ENCODE data around the gene RBM44. TPM values are rescaled to one million over a fixed set of nuclear protein-coding genes. Genes with fewer than 3 reads are reported as not detected.
"Not testable (repeated sequence)": the region's sequence is repeated elsewhere in the genome, so short reads cannot be mapped to it uniquely, and the experiment has no call there.

RBM44 gene
- total RNA-seq (under 1 TPM; 0.33 to 0.63 TPM), polyA plus RNA-seq (0.07 TPM)

GRCh38 chr2:237798236-237799059 is at the start of gene RBM44:
RBM44 (plus strand) TSS chr2:237798779; CDS start chr2:237813610, 14,831 bp downstream.
- H3K4me1 Mint-ChIP-seq: no peaks in the 10 kb centered on the region
- H3K27me3 Mint-ChIP-seq: no peaks in the 10 kb centered on the region
- H3K27ac Mint-ChIP-seq: no peak within 1 kb of the TSS
- peaks cover 1 to 6% (median 3%) of the 10 kb centered on the region in 3 donors for H3K36me3 Mint-ChIP-seq
- H3K4me3 Mint-ChIP-seq: no peak within 1 kb of the TSS
- POLR2A ChIA-PET: no interaction called here
- no peaks in the 10 kb centered on the region for H3K27me3 ChIP-seq (ENCODE audit: insufficient read depth, low read length, poor library complexity, severe bottlenecking)
- CTCF ChIA-PET: no interaction called here
- H3K36me3 ChIP-seq (ENCODE audit: insufficient read depth, low read length): no peaks in the 10 kb centered on the region
- H3K27ac ChIP-seq (ENCODE audit: low read depth, low read length): no peak within 1 kb of the TSS
- H3K4me3 ChIP-seq (ENCODE audit: low read length): no peak within 1 kb of the TSS
- H3K4me1 ChIP-seq (ENCODE audit: insufficient read depth, low read length): no peaks in the 10 kb centered on the region
- no peaks in the 10 kb centered on the region for H3K9me3 ChIP-seq (ENCODE audit: low read length)
- H3K9me3 Mint-ChIP-seq: peaks cover 0 to 2% (median 0%) of the 10 kb centered on the region in 5 donors
- DNase-seq: no peak

- Mint-ChIP-seq H3K27ac (no peak overlapping the region), H3K9me3 (no peaks in the 10 kb centered on the region), H3K36me3 (peaks cover 12 to 74% (median 22%) of the 10 kb centered on the region in 3 donors), H3K4me3 (no peak overlapping the region), H3K4me1 (peaks cover 24 to 47% (median 33%) of the 10 kb centered on the region in 3 donors), H3K27me3 (no peaks in the 10 kb centered on the region)
- Histone ChIP-seq H3K27me3 (ENCODE audit: insufficient read depth, low read length, poor library complexity, severe bottlenecking) (no peaks in the 10 kb centered on the region), H3K27ac (ENCODE audit: low read depth, low read length) (no peak overlapping the region), H3K36me3 (ENCODE audit: insufficient read depth, low read length) (peaks cover 22% of the 10 kb centered on the region), H3K9me3 (ENCODE audit: low read length) (no peaks in the 10 kb centered on the region), H3K4me3 (ENCODE audit: low read length) (no peak overlapping the region), H3K4me1 (ENCODE audit: insufficient read depth, low read length) (no peaks in the 10 kb centered on the region)
- POLR2A ChIA-PET: interaction anchor here (1.1 kb wide), 1 partner anchor 76 kb away, joined by 3 read pairs; no protein-coding TSS in a partner anchor
- DNase-seq: no peak
- CTCF ChIA-PET: interaction anchor here (12.4 kb wide), 1 partner anchor 76 kb away, joined by 268 read pairs; no protein-coding TSS in a partner anchor
These were observed 49.6 kb upstream of the RBM44 start for GRCh38 chr2:237749002-237749401.

DNA sequence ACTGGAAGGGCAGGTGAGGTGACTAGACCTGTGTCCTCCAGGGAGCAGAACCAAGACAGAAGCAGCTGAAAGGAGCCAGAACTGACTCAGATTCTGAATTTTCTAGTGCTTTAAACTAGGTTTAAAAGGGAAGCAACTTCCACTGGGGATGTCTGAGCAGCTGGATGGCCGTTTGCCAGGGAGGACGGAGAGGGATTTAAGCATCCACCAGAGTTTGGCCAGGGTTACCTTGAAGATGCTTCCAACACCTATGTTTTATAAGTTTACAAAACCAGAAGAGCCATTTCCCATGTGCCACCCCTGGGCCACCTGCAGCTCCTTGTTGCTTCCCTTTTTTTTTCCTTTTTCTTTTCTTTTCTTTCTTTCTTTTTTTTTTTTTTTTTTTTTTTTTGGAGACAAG is 48.6 kb upstream of the RBM44 start:
- Mint-ChIP-seq H3K36me3 (peaks cover 17 to 80% (median 27%) of the 10 kb centered on the region in 3 donors), H3K4me1 (peaks cover 21 to 38% (median 29%) of the 10 kb centered on the region in 3 donors), H3K4me3 (peak overlapping the region in 1 of 7 donors; percentile 56), H3K27ac (peak overlapping the region in 2 of 8 donors; percentile 37 to 79), H3K9me3 (no peaks in the 10 kb centered on the region), H3K27me3 (no peaks in the 10 kb centered on the region)
- POLR2A ChIA-PET: no interaction called here
- no peaks in the 10 kb centered on the region for H3K27me3 ChIP-seq (ENCODE audit: insufficient read depth, low read length, poor library complexity, severe bottlenecking)
- no peaks in the 10 kb centered on the region for H3K9me3 ChIP-seq (ENCODE audit: low read length)
- no peak for DNase-seq
- no peaks in the 10 kb centered on the region for H3K4me1 ChIP-seq (ENCODE audit: insufficient read depth, low read length)
- H3K4me3 ChIP-seq (ENCODE audit: low read length): no peak overlapping the region
- H3K36me3 ChIP-seq (ENCODE audit: insufficient read depth, low read length): peaks cover 31% of the 10 kb centered on the region
- no peak overlapping the region for H3K27ac ChIP-seq (ENCODE audit: low read depth, low read length)
- CTCF ChIA-PET: interaction anchor here (12.4 kb wide), 1 partner anchor 77 kb away, joined by 268 read pairs; no protein-coding TSS in a partner anchor

GRCh38 chr2:237750441-237750840 is 48.1 kb upstream of the RBM44 start:
- H3K27me3 Mint-ChIP-seq; H3K4me3 Mint-ChIP-seq; H3K27ac ChIP-seq (ENCODE audit: low read depth, low read length); H3K4me1 ChIP-seq (ENCODE audit: insufficient read depth, low read length); POLR2A ChIA-PET; H3K9me3 ChIP-seq (ENCODE audit: low read length); H3K27me3 ChIP-seq (ENCODE audit: insufficient read depth, low read length, poor library complexity, severe bottlenecking); DNase-seq; H3K4me3 ChIP-seq (ENCODE audit: low read length); H3K27ac Mint-ChIP-seq; H3K9me3 Mint-ChIP-seq: not testable (repeated sequence)
- H3K4me1 Mint-ChIP-seq: peaks cover 18 to 35% (median 26%) of the 10 kb centered on the region in 3 donors
- H3K36me3 ChIP-seq (ENCODE audit: insufficient read depth, low read length): peaks cover 34% of the 10 kb centered on the region
- CTCF ChIA-PET: interaction anchor here (12.4 kb wide), 1 partner anchor 77 kb away, joined by 268 read pairs; no protein-coding TSS in a partner anchor
- peaks cover 17 to 82% (median 27%) of the 10 kb centered on the region in 3 donors for H3K36me3 Mint-ChIP-seq

DNA sequence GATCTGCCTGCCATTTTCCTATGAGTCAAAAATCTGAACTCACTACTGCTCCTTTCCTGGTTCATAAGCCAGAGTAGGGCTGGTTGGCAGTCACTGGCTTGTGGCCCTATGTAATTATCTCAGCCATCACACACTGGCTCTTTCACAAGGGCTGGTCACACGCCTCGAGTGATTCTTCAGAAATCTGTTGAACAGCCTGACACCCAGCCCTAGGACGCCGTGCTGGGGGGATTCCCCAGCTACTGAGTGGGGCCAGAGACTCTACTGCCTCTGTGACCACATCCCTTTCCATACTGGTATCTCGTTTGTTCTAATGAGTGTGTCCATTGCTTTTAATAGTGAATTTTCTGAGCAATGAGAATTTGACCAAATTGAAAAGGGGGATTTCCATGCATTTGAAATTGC is 45.8 kb upstream of the RBM44 start:
- Mint-ChIP-seq H3K36me3 (peaks cover 26 to 94% (median 34%) of the 10 kb centered on the region in 3 donors), H3K4me3 (no peak overlapping the region), H3K9me3 (no peaks in the 10 kb centered on the region), H3K27me3 (no peaks in the 10 kb centered on the region), H3K4me1 (peaks cover 17 to 27% (median 26%) of the 10 kb centered on the region in 3 donors), H3K27ac (peak overlapping the region in 7 of 8 donors; percentile 18 to 83 (median 71))
- DNase-seq: no peak
- CTCF ChIA-PET: interaction anchor here (0.7 to 4.4 kb wide), 2 partner anchors 79 to 81 kb away, joined by 3 to 21 read pairs; no protein-coding TSS in a partner anchor
- Histone ChIP-seq H3K27ac (ENCODE audit: low read depth, low read length) (no peak overlapping the region), H3K36me3 (ENCODE audit: insufficient read depth, low read length) (peaks cover 52% of the 10 kb centered on the region), H3K4me1 (ENCODE audit: insufficient read depth, low read length) (no peaks in the 10 kb centered on the region), H3K9me3 (ENCODE audit: low read length) (no peaks in the 10 kb centered on the region), H3K4me3 (ENCODE audit: low read length) (no peak overlapping the region), H3K27me3 (ENCODE audit: insufficient read depth, low read length, poor library complexity, severe bottlenecking) (no peaks in the 10 kb centered on the region)
- POLR2A ChIA-PET: no interaction called here

- Mint-ChIP-seq H3K36me3 (peaks cover 26 to 94% (median 29%) of the 10 kb centered on the region in 3 donors), H3K27ac (peak overlapping the region in 1 of 8 donors; percentile 48), H3K27me3 (no peaks in the 10 kb centered on the region), H3K4me1 (peaks cover 17 to 26% (median 25%) of the 10 kb centered on the region in 3 donors), H3K4me3 (no peak overlapping the region), H3K9me3 (no peaks in the 10 kb centered on the region)
- ChIA-PET CTCF (interaction anchor here (0.9 to 4.4 kb wide), 2 partner anchors 9 to 81 kb away, joined by 6 to 21 read pairs; no protein-coding TSS in a partner anchor), POLR2A (no interaction called here)
- H3K4me1 ChIP-seq (ENCODE audit: insufficient read depth, low read length): no peaks in the 10 kb centered on the region
- peaks cover 66% of the 10 kb centered on the region for H3K36me3 ChIP-seq (ENCODE audit: insufficient read depth, low read length)
- H3K27ac ChIP-seq (ENCODE audit: low read depth, low read length): no peak overlapping the region
- no peak for DNase-seq
- H3K4me3 ChIP-seq (ENCODE audit: low read length): no peak overlapping the region
- H3K27me3 ChIP-seq (ENCODE audit: insufficient read depth, low read length, poor library complexity, severe bottlenecking): no peaks in the 10 kb centered on the region
- H3K9me3 ChIP-seq (ENCODE audit: low read length): no peaks in the 10 kb centered on the region
These were observed 44.4 kb upstream of the RBM44 start for GRCh38 chr2:237754182-237754581.

GRCh38 chr2:237754626-237755248 is 43.8 kb upstream of the RBM44 start:
- POLR2A ChIA-PET: no interaction called here

More at GRCh38 chr2:237754626-237755248, 43.8 kb upstream of the RBM44 start:
- CTCF ChIA-PET: interaction anchor here (4.4 kb wide), 1 partner anchor 81 kb away, joined by 21 read pairs; no protein-coding TSS in a partner anchor
- Histone ChIP-seq H3K27me3 (ENCODE audit: insufficient read depth, low read length, poor library complexity, severe bottlenecking) (no peaks in the 10 kb centered on the region), H3K36me3 (ENCODE audit: insufficient read depth, low read length) (peaks cover 67% of the 10 kb centered on the region), H3K4me1 (ENCODE audit: insufficient read depth, low read length) (no peaks in the 10 kb centered on the region), H3K27ac (ENCODE audit: low read depth, low read length) (no peak overlapping the region), H3K9me3 (ENCODE audit: low read length) (no peaks in the 10 kb centered on the region), H3K4me3 (ENCODE audit: low read length) (no peak overlapping the region)
- H3K4me3 Mint-ChIP-seq: no peak overlapping the region
- no peak for DNase-seq
- peak overlapping the region in 1 of 8 donors; percentile 43 for H3K27ac Mint-ChIP-seq
- no peaks in the 10 kb centered on the region for H3K27me3 Mint-ChIP-seq
- H3K36me3 Mint-ChIP-seq: peaks cover 26 to 94% (median 29%) of the 10 kb centered on the region in 3 donors
- no peaks in the 10 kb centered on the region for H3K9me3 Mint-ChIP-seq
- peaks cover 15 to 22% (median 21%) of the 10 kb centered on the region in 3 donors for H3K4me1 Mint-ChIP-seq

All from CD8-positive, alpha-beta memory T cell (primary cell).